Mammary epithelial cell (primary cell): ENCODE results near the gene SCYL1.

Experiments used
- EZH2 ChIP-seq: IDR thresholded peaks from 2 replicates; pipeline ENCODE4 v1.6.1; 2012; ENCODE audit warnings: low read length, inconsistent platforms, borderline replicate concordance
- TF ChIP-seq, protein P1 (sequence below), 2 donors: IDR thresholded peaks in 1 of 2; conservative IDR thresholded peaks in 1 of 2; 2 replicates each; pipeline ENCODE4 v1.5.1; 2011 to 2012; ENCODE audit warnings: inconsistent platforms in 2 of 2, low read length in 2 of 2, mild to moderate bottlenecking in 2 of 2, control low read depth in 1 of 2, low read depth in 1 of 2; ENCODE audit not compliant: insufficient read depth in 1 of 2; ENCODE audit errors: extremely low read depth in 1 of 2

DNA sequence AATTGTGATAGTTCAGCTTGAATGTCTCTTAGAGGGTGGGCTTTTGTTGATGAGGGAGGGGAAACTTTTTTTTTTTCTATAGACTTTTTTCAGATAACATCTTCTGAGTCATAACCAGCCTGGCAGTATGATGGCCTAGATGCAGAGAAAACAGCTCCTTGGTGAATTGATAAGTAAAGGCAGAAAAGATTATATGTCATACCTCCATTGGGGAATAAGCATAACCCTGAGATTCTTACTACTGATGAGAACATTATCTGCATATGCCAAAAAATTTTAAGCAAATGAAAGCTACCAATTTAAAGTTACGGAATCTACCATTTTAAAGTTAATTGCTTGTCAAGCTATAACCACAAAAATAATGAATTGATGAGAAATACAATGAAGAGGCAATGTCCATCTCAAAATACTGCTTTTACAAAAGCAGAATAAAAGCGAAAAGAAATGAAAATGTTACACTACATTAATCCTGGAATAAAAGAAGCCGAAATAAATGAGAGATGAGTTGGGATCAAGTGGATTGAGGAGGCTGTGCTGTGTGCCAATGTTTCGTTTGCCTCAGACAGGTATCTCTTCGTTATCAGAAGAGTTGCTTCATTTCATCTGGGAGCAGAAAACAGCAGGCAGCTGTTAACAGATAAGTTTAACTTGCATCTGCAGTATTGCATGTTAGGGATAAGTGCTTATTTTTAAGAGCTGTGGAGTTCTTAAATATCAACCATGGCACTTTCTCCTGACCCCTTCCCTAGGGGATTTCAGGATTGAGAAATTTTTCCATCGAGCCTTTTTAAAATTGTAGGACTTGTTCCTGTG, 22.1 kb upstream of the SCYL1 start:
- TF ChIP-seq, protein P1, sequence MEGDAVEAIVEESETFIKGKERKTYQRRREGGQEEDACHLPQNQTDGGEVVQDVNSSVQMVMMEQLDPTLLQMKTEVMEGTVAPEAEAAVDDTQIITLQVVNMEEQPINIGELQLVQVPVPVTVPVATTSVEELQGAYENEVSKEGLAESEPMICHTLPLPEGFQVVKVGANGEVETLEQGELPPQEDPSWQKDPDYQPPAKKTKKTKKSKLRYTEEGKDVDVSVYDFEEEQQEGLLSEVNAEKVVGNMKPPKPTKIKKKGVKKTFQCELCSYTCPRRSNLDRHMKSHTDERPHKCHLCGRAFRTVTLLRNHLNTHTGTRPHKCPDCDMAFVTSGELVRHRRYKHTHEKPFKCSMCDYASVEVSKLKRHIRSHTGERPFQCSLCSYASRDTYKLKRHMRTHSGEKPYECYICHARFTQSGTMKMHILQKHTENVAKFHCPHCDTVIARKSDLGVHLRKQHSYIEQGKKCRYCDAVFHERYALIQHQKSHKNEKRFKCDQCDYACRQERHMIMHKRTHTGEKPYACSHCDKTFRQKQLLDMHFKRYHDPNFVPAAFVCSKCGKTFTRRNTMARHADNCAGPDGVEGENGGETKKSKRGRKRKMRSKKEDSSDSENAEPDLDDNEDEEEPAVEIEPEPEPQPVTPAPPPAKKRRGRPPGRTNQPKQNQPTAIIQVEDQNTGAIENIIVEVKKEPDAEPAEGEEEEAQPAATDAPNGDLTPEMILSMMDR (conservative IDR thresholded peaks at IDR 0.05 in 1 of 2, IDR thresholded peaks at IDR 0.05 in 1 of 2; ENCODE audit: extremely low read depth in 1 of 2, insufficient read depth in 1 of 2, low read depth in 1 of 2, low read length in 2 of 2): no peak
- TF ChIP-seq EZH2: no peak
